H9 (cell line): ENCODE results near the gene MMP11. TPM values are rescaled to one million over a fixed set of nuclear protein-coding genes. Genes with fewer than 3 reads are reported as not detected.
A peak's percentile ranks its signal among the peaks of the same experiment; 100 is the strongest.

ENCODE experiments used
- DNase-seq: peaks from one replicate; pipeline ENCODE4 v3.0.0-alpha.2; 2017
- H2AFZ ChIP-seq: one replicate; pipeline ENCODE4 v1.6.1; 2013; ENCODE audit warnings: mild to moderate bottlenecking, low read length, control low read depth, moderate library complexity
- H2AK5ac ChIP-seq: 2 replicates; pipeline ENCODE4 v1.6.1; 2013; ENCODE audit warnings: low read length, control low read depth, mixed read lengths; ENCODE audit not compliant: insufficient read length
- H2BK120ac ChIP-seq: one replicate; pipeline ENCODE4 v1.6.1; 2013; ENCODE audit warnings: low read depth, mild to moderate bottlenecking, low read length, control low read depth, inconsistent platforms; ENCODE audit not compliant: poor library complexity, severe bottlenecking
- H2BK12ac ChIP-seq: 2 replicates; pipeline ENCODE4 v1.6.1; 2013; ENCODE audit warnings: low read length, control low read depth, mixed read lengths, low read depth; ENCODE audit not compliant: insufficient read length
- H2BK15ac ChIP-seq: 2 replicates; pipeline ENCODE4 v1.6.1; 2013; ENCODE audit warnings: low read depth, low read length, control low read depth
- H2BK20ac ChIP-seq: one replicate; pipeline ENCODE4 v1.6.1; 2013; ENCODE audit warnings: low read depth, mild to moderate bottlenecking, low read length, control low read depth, inconsistent platforms; ENCODE audit not compliant: poor library complexity, severe bottlenecking
- H2BK5ac ChIP-seq: 2 replicates; pipeline ENCODE4 v1.6.1; 2013; ENCODE audit warnings: low read length, control low read depth, mixed read lengths; ENCODE audit not compliant: insufficient read length
- H3K14ac ChIP-seq: 2 replicates; pipeline ENCODE4 v1.6.1; 2013; ENCODE audit warnings: low read length, control low read depth; ENCODE audit not compliant: insufficient read depth
- H3K18ac ChIP-seq: 2 replicates; pipeline ENCODE4 v1.6.1; 2013; ENCODE audit warnings: low read depth, mild to moderate bottlenecking, mixed read lengths, low read length, control low read depth; ENCODE audit not compliant: insufficient read length
- H3K23ac ChIP-seq: 2 replicates; pipeline ENCODE4 v1.6.1; 2013; ENCODE audit warnings: low read length, control low read depth, mixed read lengths, low read depth; ENCODE audit not compliant: insufficient read length
- H3K23me2 ChIP-seq: 2 replicates; pipeline ENCODE4 v1.6.1; 2013; ENCODE audit warnings: low read depth, mild to moderate bottlenecking, mixed read lengths, low read length, control low read depth; ENCODE audit not compliant: insufficient read length, poor library complexity, severe bottlenecking
- H3K27ac ChIP-seq: 2 replicates; pipeline ENCODE4 v1.5.1; 2013; ENCODE audit warnings: low read length, control low read depth, mixed read lengths, low read depth; ENCODE audit not compliant: insufficient read length
- H3K27me3 ChIP-seq: 2 replicates; pipeline ENCODE4 v1.6.1; 2013; ENCODE audit warnings: low read length, control low read depth, inconsistent platforms; ENCODE audit not compliant: insufficient read depth
- H3K4ac ChIP-seq: 2 replicates; pipeline ENCODE4 v1.6.1; 2013; ENCODE audit warnings: low read depth, mild to moderate bottlenecking, control low read depth, inconsistent platforms, low read length, moderate library complexity
- H3K4me1 ChIP-seq: 2 replicates; pipeline ENCODE4 v1.6.1; 2013; ENCODE audit warnings: low read length, control low read depth, inconsistent platforms; ENCODE audit not compliant: insufficient read depth
- H3K4me2 ChIP-seq: 2 replicates; pipeline ENCODE4 v1.6.1; 2013; ENCODE audit warnings: low read length, control low read depth, mixed read lengths; ENCODE audit not compliant: insufficient read length, insufficient read depth
- H3K56ac ChIP-seq: 2 replicates; pipeline ENCODE4 v1.6.1; 2013; ENCODE audit warnings: low read depth, mild to moderate bottlenecking, mixed read lengths, low read length, control low read depth; ENCODE audit not compliant: insufficient read length
- H3K79me1 ChIP-seq: 2 replicates; pipeline ENCODE4 v1.6.1; 2013; ENCODE audit warnings: low read depth, mild to moderate bottlenecking, moderate library complexity, low read length, control low read depth, inconsistent platforms; ENCODE audit not compliant: insufficient read depth, poor library complexity, severe bottlenecking
- H3K79me2 ChIP-seq: 2 replicates; pipeline ENCODE4 v1.6.1; 2013; ENCODE audit warnings: low read length, control low read depth, inconsistent platforms; ENCODE audit not compliant: insufficient read depth
- H3K9ac ChIP-seq: 2 replicates; pipeline ENCODE4 v1.6.1; 2013; ENCODE audit warnings: low read length, control low read depth, mixed read lengths; ENCODE audit not compliant: insufficient read length; ENCODE audit errors: extremely low read depth
- H3K9me3 ChIP-seq: one replicate; pipeline ENCODE4 v1.6.1; 2013; ENCODE audit warnings: low read depth, low read length, inconsistent platforms; ENCODE audit not compliant: control insufficient read depth
- H3T11ph ChIP-seq: one replicate; pipeline ENCODE4 v1.6.1; 2013; ENCODE audit warnings: mild to moderate bottlenecking, low read length, control low read depth, inconsistent platforms
- H4K20me1 ChIP-seq: one replicate; pipeline ENCODE4 v1.6.1; 2013; ENCODE audit not compliant: control insufficient read depth, insufficient read length, insufficient read depth
- H4K5ac ChIP-seq: 2 replicates; pipeline ENCODE4 v1.6.1; 2013; ENCODE audit warnings: low read depth, mild to moderate bottlenecking, mixed read lengths, low read length, control low read depth; ENCODE audit not compliant: insufficient read length
- H4K8ac ChIP-seq: replicated peaks from 2 replicates; pipeline ENCODE4 v1.6.1; 2013; ENCODE audit warnings: low read length, control low read depth, mixed read lengths, low read depth; ENCODE audit not compliant: insufficient read length
- H4K91ac ChIP-seq: 2 replicates; pipeline ENCODE4 v1.6.1; 2013; ENCODE audit warnings: low read depth, mild to moderate bottlenecking, moderate library complexity, mixed read lengths, low read length, control low read depth; ENCODE audit not compliant: insufficient read length
- H3K27ac Mint-ChIP-seq, 3 experiments: 2 replicates in 2 of 3; 3 replicates in 1 of 3; pipeline ENCODE4 v1.8.0; 2020 to 2021; ENCODE audit warnings: mixed read lengths in 3 of 3, mild to moderate bottlenecking in 1 of 3, moderate library complexity in 1 of 3
- H3K27me3 Mint-ChIP-seq: 2 replicates; pipeline ENCODE4 v1.8.0; 2021; ENCODE audit warnings: low read depth, mild to moderate bottlenecking, moderate library complexity, mixed read lengths
- H3K36me3 Mint-ChIP-seq, 3 experiments: 2 replicates in 2 of 3; 3 replicates in 1 of 3; pipeline ENCODE4 v1.8.0; 2020 to 2021; ENCODE audit warnings: low read depth in 3 of 3, mixed read lengths in 3 of 3; ENCODE audit not compliant: insufficient read depth in 1 of 3
- H3K4me1 Mint-ChIP-seq, 2 experiments: 2 replicates each; pipeline ENCODE4 v1.8.0; 2020; ENCODE audit warnings: mixed read lengths in 2 of 2
- H3K4me3 Mint-ChIP-seq, 2 experiments: 2 replicates in 1 of 2; 3 replicates in 1 of 2; pipeline ENCODE4 v1.8.0; 2020 to 2021; ENCODE audit warnings: mild to moderate bottlenecking in 2 of 2, mixed read lengths in 2 of 2, moderate library complexity in 1 of 2
- H3K9me3 Mint-ChIP-seq, 2 experiments: 2 replicates in 1 of 2; 3 replicates in 1 of 2; pipeline ENCODE4 v1.8.0; 2020; ENCODE audit warnings: mild to moderate bottlenecking in 2 of 2, mixed read lengths in 2 of 2, moderate library complexity in 1 of 2
- CTCF ChIP-seq: fragments of 200-600 bp; sonication (generic); conservative IDR thresholded peaks from 3 replicates; pipeline ENCODE4 v1.8.0; 2021; ENCODE audit warnings: antibody characterized with exemption, mild to moderate bottlenecking
- WGBS: extraction: QIAGEN DNeasy Blood & Tissue Kit; methylation state at CpG from one replicate; pipeline ENCODE4 v1.1.7; 2013; ENCODE audit warnings: missing lambda C conversion rate, low lambda C conversion rate, mixed read lengths; ENCODE audit not compliant: insufficient read length; ENCODE audit errors: extremely low coverage; 5-methylcytosine and 5-hydroxymethylcytosine counted together
- total RNA-seq: library from RNA; stranded (reverse); gene quantifications from 2 replicates; pipeline ENCODE4 v1.2.1, GENCODE V29; 2021

Gene MMP11
- total RNA-seq, 1 experiment from 2014 or later = 5.3 TPM

DNA sequence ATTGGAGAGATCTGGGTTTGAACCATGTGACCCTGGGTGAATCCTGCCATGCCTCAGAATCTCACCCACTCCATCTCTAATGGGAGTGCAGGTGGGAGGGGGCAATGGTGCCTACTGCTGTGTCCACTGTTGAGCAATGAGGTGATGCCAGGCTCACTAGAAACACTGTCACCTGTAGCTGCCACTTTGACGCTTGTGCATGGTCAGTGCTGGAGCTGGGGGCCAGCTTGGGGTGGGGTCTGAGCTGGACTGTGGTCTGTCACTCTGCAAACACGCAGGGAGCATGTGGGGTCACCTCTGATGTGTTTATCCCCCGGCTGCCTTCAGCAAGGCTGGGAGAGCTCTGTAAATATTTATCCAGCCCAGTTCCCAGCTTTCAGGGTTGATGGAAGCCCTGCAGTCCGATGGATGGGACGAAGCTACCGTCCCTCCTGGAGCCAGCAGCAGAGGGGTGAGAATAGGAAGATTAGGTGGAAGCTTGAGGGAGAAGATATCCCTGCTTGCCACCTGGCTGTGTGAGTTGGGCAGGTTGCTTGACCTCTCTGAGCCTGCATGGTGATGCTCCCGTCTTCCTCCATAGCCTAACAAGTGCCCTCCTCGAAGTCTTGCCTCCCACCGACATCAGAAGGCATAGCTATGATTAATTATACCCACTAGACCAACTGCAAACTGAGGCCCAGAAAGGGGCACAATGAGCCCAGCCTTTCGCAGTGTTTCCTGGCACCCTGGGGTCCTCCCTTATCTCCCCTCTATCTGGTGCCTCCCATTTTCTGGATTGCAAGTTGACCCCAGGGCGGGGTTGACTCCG, 1.7 kb downstream of the MMP11 start:
- Histone ChIP-seq H4K91ac (no peak overlapping the region), H3K27me3 (peaks cover 12% of the 10 kb centered on the region; the same call in 1 of the 2 replicates), H3K23me2 (peaks cover 6% of the 10 kb centered on the region), H3K4ac (no peak overlapping the region), H4K8ac (no peak overlapping the region), H3K4me1 (no peaks in the 10 kb centered on the region; the same call in 1 of the 2 replicates), H3K23ac (no peak overlapping the region), H3K14ac (no peak overlapping the region), H3K79me2 (no peaks in the 10 kb centered on the region), H3K9ac (no peak overlapping the region), H2BK20ac (no peak overlapping the region), H2AK5ac (no peak overlapping the region), H3K18ac (no peak overlapping the region), H2AFZ (no peak overlapping the region), H4K5ac (no peak overlapping the region), H2BK12ac (no peak overlapping the region), H3K56ac (no peak overlapping the region), H3K79me1 (no peaks in the 10 kb centered on the region), H3T11ph (no peak overlapping the region), H2BK120ac (no peak overlapping the region), H3K4me2 (no peak overlapping the region), H3K9me3 (no peaks in the 10 kb centered on the region), H4K20me1 (no peaks in the 10 kb centered on the region), H3K27ac (no peak overlapping the region), H2BK15ac (no peak overlapping the region), H2BK5ac (no peak overlapping the region)
- H3K4me3 Mint-ChIP-seq = peak overlapping the region in 1 of 2 experiments; percentile 67; a peak in 2 of 5 replicates
- peaks cover 54% of the 10 kb centered on the region for H3K27me3 Mint-ChIP-seq
- H3K9me3 Mint-ChIP-seq = no peaks in the 10 kb centered on the region
- no peak for DNase-seq
- H3K36me3 Mint-ChIP-seq = no peaks in the 10 kb centered on the region; a peak in 1 of 7 replicates
- H3K27ac Mint-ChIP-seq = peak overlapping the region in 1 of 3 experiments; percentile 18; a peak in 1 of 7 replicates
- TF ChIP-seq CTCF = no peak
- WGBS = no CpG with 5 or more reads among the region's 12 CpGs
- peaks cover 14 to 32% of the 10 kb centered on the region in 2 experiments for H3K4me1 Mint-ChIP-seq
